ENCODE results near the gene FARP2.

DNA sequence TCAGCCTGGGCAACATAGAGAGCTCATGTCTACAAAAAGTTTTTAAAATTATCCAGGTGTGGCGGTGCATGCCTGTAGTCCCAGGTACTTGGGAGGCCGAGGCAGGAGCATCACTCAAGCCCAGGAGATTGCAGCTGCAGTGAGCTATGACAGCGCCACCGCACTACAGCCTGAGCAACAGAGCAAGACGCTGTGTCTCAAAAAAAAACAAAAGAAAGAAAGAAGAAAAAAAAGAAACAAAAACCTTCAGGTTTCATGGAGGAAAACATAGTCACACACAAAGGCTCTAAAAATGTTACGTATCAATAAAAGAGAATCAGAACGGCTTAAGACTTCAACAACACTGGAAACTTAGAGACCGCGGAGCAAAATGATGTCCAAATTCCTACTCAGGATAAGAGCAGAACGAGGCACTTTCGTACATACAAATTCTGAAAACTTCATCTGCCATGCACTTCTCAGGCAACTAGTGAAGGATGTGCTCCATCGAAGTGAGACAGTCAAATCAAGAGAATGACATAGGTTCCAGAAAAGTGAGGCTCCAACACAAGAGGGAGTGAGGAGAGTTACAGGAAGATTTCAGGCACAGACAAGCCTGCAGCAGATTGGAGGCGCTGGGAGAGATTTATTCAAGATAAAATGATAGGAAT, 45.0 kb upstream of the FARP2 start:
- TF ChIP-seq, protein P1, sequence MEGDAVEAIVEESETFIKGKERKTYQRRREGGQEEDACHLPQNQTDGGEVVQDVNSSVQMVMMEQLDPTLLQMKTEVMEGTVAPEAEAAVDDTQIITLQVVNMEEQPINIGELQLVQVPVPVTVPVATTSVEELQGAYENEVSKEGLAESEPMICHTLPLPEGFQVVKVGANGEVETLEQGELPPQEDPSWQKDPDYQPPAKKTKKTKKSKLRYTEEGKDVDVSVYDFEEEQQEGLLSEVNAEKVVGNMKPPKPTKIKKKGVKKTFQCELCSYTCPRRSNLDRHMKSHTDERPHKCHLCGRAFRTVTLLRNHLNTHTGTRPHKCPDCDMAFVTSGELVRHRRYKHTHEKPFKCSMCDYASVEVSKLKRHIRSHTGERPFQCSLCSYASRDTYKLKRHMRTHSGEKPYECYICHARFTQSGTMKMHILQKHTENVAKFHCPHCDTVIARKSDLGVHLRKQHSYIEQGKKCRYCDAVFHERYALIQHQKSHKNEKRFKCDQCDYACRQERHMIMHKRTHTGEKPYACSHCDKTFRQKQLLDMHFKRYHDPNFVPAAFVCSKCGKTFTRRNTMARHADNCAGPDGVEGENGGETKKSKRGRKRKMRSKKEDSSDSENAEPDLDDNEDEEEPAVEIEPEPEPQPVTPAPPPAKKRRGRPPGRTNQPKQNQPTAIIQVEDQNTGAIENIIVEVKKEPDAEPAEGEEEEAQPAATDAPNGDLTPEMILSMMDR (IDR thresholded peaks at IDR 0.05; ENCODE audit: low read depth, low read length), result no peak
- TF ChIP-seq EZH2phosphoT487 (IDR thresholded peaks at IDR 0.05; ENCODE audit: low read depth), result no peak
